H9 (cell line): ENCODE measurements around the gene FXN. TPM values are rescaled to one million over a fixed set of nuclear protein-coding genes. Genes with fewer than 3 reads are reported as not detected.

Experiments used
- DNase-seq: peaks from one replicate; pipeline ENCODE4 v3.0.0-alpha.2; 2017
- H2AFZ ChIP-seq: one replicate; pipeline ENCODE4 v1.6.1; 2013; ENCODE audit warnings: mild to moderate bottlenecking, low read length, control low read depth, moderate library complexity
- H2AK5ac ChIP-seq: 2 replicates; pipeline ENCODE4 v1.6.1; 2013; ENCODE audit warnings: low read length, control low read depth, mixed read lengths; ENCODE audit not compliant: insufficient read length
- H2BK120ac ChIP-seq: one replicate; pipeline ENCODE4 v1.6.1; 2013; ENCODE audit warnings: low read depth, mild to moderate bottlenecking, low read length, control low read depth, inconsistent platforms; ENCODE audit not compliant: poor library complexity, severe bottlenecking
- H2BK12ac ChIP-seq: 2 replicates; pipeline ENCODE4 v1.6.1; 2013; ENCODE audit warnings: low read length, control low read depth, mixed read lengths, low read depth; ENCODE audit not compliant: insufficient read length
- H2BK15ac ChIP-seq: 2 replicates; pipeline ENCODE4 v1.6.1; 2013; ENCODE audit warnings: low read depth, low read length, control low read depth
- H2BK20ac ChIP-seq: one replicate; pipeline ENCODE4 v1.6.1; 2013; ENCODE audit warnings: low read depth, mild to moderate bottlenecking, low read length, control low read depth, inconsistent platforms; ENCODE audit not compliant: poor library complexity, severe bottlenecking
- H2BK5ac ChIP-seq: 2 replicates; pipeline ENCODE4 v1.6.1; 2013; ENCODE audit warnings: low read length, control low read depth, mixed read lengths; ENCODE audit not compliant: insufficient read length
- H3K14ac ChIP-seq: 2 replicates; pipeline ENCODE4 v1.6.1; 2013; ENCODE audit warnings: low read length, control low read depth; ENCODE audit not compliant: insufficient read depth
- H3K18ac ChIP-seq: 2 replicates; pipeline ENCODE4 v1.6.1; 2013; ENCODE audit warnings: low read depth, mild to moderate bottlenecking, mixed read lengths, low read length, control low read depth; ENCODE audit not compliant: insufficient read length
- H3K23ac ChIP-seq: 2 replicates; pipeline ENCODE4 v1.6.1; 2013; ENCODE audit warnings: low read length, control low read depth, mixed read lengths, low read depth; ENCODE audit not compliant: insufficient read length
- H3K23me2 ChIP-seq: 2 replicates; pipeline ENCODE4 v1.6.1; 2013; ENCODE audit warnings: low read depth, mild to moderate bottlenecking, mixed read lengths, low read length, control low read depth; ENCODE audit not compliant: insufficient read length, poor library complexity, severe bottlenecking
- H3K27ac ChIP-seq: 2 replicates; pipeline ENCODE4 v1.5.1; 2013; ENCODE audit warnings: low read length, control low read depth, mixed read lengths, low read depth; ENCODE audit not compliant: insufficient read length
- H3K27me3 ChIP-seq: 2 replicates; pipeline ENCODE4 v1.6.1; 2013; ENCODE audit warnings: low read length, control low read depth, inconsistent platforms; ENCODE audit not compliant: insufficient read depth
- H3K4ac ChIP-seq: 2 replicates; pipeline ENCODE4 v1.6.1; 2013; ENCODE audit warnings: low read depth, mild to moderate bottlenecking, control low read depth, inconsistent platforms, low read length, moderate library complexity
- H3K4me1 ChIP-seq: 2 replicates; pipeline ENCODE4 v1.6.1; 2013; ENCODE audit warnings: low read length, control low read depth, inconsistent platforms; ENCODE audit not compliant: insufficient read depth
- H3K4me2 ChIP-seq: 2 replicates; pipeline ENCODE4 v1.6.1; 2013; ENCODE audit warnings: low read length, control low read depth, mixed read lengths; ENCODE audit not compliant: insufficient read length, insufficient read depth
- H3K56ac ChIP-seq: 2 replicates; pipeline ENCODE4 v1.6.1; 2013; ENCODE audit warnings: low read depth, mild to moderate bottlenecking, mixed read lengths, low read length, control low read depth; ENCODE audit not compliant: insufficient read length
- H3K79me1 ChIP-seq: 2 replicates; pipeline ENCODE4 v1.6.1; 2013; ENCODE audit warnings: low read depth, mild to moderate bottlenecking, moderate library complexity, low read length, control low read depth, inconsistent platforms; ENCODE audit not compliant: insufficient read depth, poor library complexity, severe bottlenecking
- H3K79me2 ChIP-seq: 2 replicates; pipeline ENCODE4 v1.6.1; 2013; ENCODE audit warnings: low read length, control low read depth, inconsistent platforms; ENCODE audit not compliant: insufficient read depth
- H3K9ac ChIP-seq: 2 replicates; pipeline ENCODE4 v1.6.1; 2013; ENCODE audit warnings: low read length, control low read depth, mixed read lengths; ENCODE audit not compliant: insufficient read length; ENCODE audit errors: extremely low read depth
- H3K9me3 ChIP-seq: one replicate; pipeline ENCODE4 v1.6.1; 2013; ENCODE audit warnings: low read depth, low read length, inconsistent platforms; ENCODE audit not compliant: control insufficient read depth
- H3T11ph ChIP-seq: one replicate; pipeline ENCODE4 v1.6.1; 2013; ENCODE audit warnings: mild to moderate bottlenecking, low read length, control low read depth, inconsistent platforms
- H4K20me1 ChIP-seq: one replicate; pipeline ENCODE4 v1.6.1; 2013; ENCODE audit not compliant: control insufficient read depth, insufficient read length, insufficient read depth
- H4K5ac ChIP-seq: 2 replicates; pipeline ENCODE4 v1.6.1; 2013; ENCODE audit warnings: low read depth, mild to moderate bottlenecking, mixed read lengths, low read length, control low read depth; ENCODE audit not compliant: insufficient read length
- H4K8ac ChIP-seq: replicated peaks from 2 replicates; pipeline ENCODE4 v1.6.1; 2013; ENCODE audit warnings: low read length, control low read depth, mixed read lengths, low read depth; ENCODE audit not compliant: insufficient read length
- H4K91ac ChIP-seq: 2 replicates; pipeline ENCODE4 v1.6.1; 2013; ENCODE audit warnings: low read depth, mild to moderate bottlenecking, moderate library complexity, mixed read lengths, low read length, control low read depth; ENCODE audit not compliant: insufficient read length
- H3K27ac Mint-ChIP-seq, 3 experiments: 2 replicates in 2 of 3; 3 replicates in 1 of 3; pipeline ENCODE4 v1.8.0; 2020 to 2021; ENCODE audit warnings: mixed read lengths in 3 of 3, mild to moderate bottlenecking in 1 of 3, moderate library complexity in 1 of 3
- H3K27me3 Mint-ChIP-seq: 2 replicates; pipeline ENCODE4 v1.8.0; 2021; ENCODE audit warnings: low read depth, mild to moderate bottlenecking, moderate library complexity, mixed read lengths
- H3K36me3 Mint-ChIP-seq, 3 experiments: 2 replicates in 2 of 3; 3 replicates in 1 of 3; pipeline ENCODE4 v1.8.0; 2020 to 2021; ENCODE audit warnings: low read depth in 3 of 3, mixed read lengths in 3 of 3; ENCODE audit not compliant: insufficient read depth in 1 of 3
- H3K4me1 Mint-ChIP-seq, 2 experiments: 2 replicates each; pipeline ENCODE4 v1.8.0; 2020; ENCODE audit warnings: mixed read lengths in 2 of 2
- H3K4me3 Mint-ChIP-seq, 2 experiments: 2 replicates in 1 of 2; 3 replicates in 1 of 2; pipeline ENCODE4 v1.8.0; 2020 to 2021; ENCODE audit warnings: mild to moderate bottlenecking in 2 of 2, mixed read lengths in 2 of 2, moderate library complexity in 1 of 2
- H3K9me3 Mint-ChIP-seq, 2 experiments: 2 replicates in 1 of 2; 3 replicates in 1 of 2; pipeline ENCODE4 v1.8.0; 2020; ENCODE audit warnings: mild to moderate bottlenecking in 2 of 2, mixed read lengths in 2 of 2, moderate library complexity in 1 of 2
- WGBS: extraction: QIAGEN DNeasy Blood & Tissue Kit; methylation state at CpG from one replicate; pipeline ENCODE4 v1.1.7; 2013; ENCODE audit warnings: missing lambda C conversion rate, low lambda C conversion rate, mixed read lengths; ENCODE audit not compliant: insufficient read length; ENCODE audit errors: extremely low coverage; 5-methylcytosine and 5-hydroxymethylcytosine counted together
- total RNA-seq: library from RNA; stranded (reverse); gene quantifications from 2 replicates; pipeline ENCODE4 v1.2.1, GENCODE V29; 2021
- TF ChIP-seq, protein P1 (sequence below): fragments of 200-600 bp; sonication (generic); conservative IDR thresholded peaks from 3 replicates; pipeline ENCODE4 v1.8.0; 2021; ENCODE audit warnings: antibody characterized with exemption, mild to moderate bottlenecking

FXN gene
- total RNA-seq, 1 experiment from 2014 or later: 34.4 TPM

DNA sequence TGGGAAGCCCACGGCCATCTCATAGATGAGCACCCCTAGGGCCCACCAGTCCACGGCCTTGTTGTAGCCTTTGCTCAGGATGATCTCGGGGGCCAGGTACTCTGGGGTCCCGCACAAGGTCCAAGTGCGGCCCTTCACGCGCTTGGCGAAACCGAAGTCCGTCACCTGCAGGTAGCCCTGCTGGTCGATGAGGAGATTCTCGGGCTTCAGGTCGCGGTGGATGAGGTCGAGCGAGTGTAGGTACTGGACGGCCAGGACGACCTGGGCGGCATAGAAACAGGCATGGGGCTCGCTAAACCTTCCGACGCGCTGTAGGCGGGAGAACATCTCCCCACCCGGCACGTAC lies 22.2 kb upstream of the FXN start:
- no peaks in the 10 kb centered on the region for H4K20me1 ChIP-seq
- no peak overlapping the region for H2BK5ac ChIP-seq
- no peak overlapping the region for H3K56ac ChIP-seq
- peaks cover 3% of the 10 kb centered on the region; the same call in 1 of the 2 replicates for H3K4me1 ChIP-seq
- H4K5ac ChIP-seq: no peak overlapping the region
- Mint-ChIP-seq H3K27me3 (no peaks in the 10 kb centered on the region; the same call in 1 of the 2 replicates), H3K36me3 (peaks cover 0 to 18% (median 3%) of the 10 kb centered on the region in 3 experiments; a peak in 3 of 7 replicates), H3K9me3 (peaks cover 3 to 13% of the 10 kb centered on the region in 2 experiments), H3K4me3 (no peak overlapping the region), H3K4me1 (peaks cover 18 to 36% of the 10 kb centered on the region in 2 experiments), H3K27ac (no peak overlapping the region)
- no peaks in the 10 kb centered on the region for H3K9me3 ChIP-seq
- no peak overlapping the region for H4K8ac ChIP-seq
- no peak overlapping the region for H3K9ac ChIP-seq
- no peak overlapping the region for H3K14ac ChIP-seq
- H2BK20ac ChIP-seq: no peak overlapping the region
- H3K23ac ChIP-seq: no peak overlapping the region
- no peaks in the 10 kb centered on the region for H3K79me2 ChIP-seq
- no CpG with 5 or more reads among the region's 26 CpGs for WGBS
- H3K79me1 ChIP-seq: no peaks in the 10 kb centered on the region
- no peak overlapping the region for H2AK5ac ChIP-seq
- no peaks in the 10 kb centered on the region for H3K23me2 ChIP-seq
- no peak overlapping the region for H3T11ph ChIP-seq
- H3K27me3 ChIP-seq: no peaks in the 10 kb centered on the region
- TF ChIP-seq, protein P1, sequence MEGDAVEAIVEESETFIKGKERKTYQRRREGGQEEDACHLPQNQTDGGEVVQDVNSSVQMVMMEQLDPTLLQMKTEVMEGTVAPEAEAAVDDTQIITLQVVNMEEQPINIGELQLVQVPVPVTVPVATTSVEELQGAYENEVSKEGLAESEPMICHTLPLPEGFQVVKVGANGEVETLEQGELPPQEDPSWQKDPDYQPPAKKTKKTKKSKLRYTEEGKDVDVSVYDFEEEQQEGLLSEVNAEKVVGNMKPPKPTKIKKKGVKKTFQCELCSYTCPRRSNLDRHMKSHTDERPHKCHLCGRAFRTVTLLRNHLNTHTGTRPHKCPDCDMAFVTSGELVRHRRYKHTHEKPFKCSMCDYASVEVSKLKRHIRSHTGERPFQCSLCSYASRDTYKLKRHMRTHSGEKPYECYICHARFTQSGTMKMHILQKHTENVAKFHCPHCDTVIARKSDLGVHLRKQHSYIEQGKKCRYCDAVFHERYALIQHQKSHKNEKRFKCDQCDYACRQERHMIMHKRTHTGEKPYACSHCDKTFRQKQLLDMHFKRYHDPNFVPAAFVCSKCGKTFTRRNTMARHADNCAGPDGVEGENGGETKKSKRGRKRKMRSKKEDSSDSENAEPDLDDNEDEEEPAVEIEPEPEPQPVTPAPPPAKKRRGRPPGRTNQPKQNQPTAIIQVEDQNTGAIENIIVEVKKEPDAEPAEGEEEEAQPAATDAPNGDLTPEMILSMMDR: no peak
- no peak overlapping the region for H2AFZ ChIP-seq
- H2BK15ac ChIP-seq: no peak overlapping the region
- no peak overlapping the region for H3K4me2 ChIP-seq
- H2BK12ac ChIP-seq: no peak overlapping the region
- no peak overlapping the region for H4K91ac ChIP-seq
- H3K27ac ChIP-seq: no peak overlapping the region
- H3K18ac ChIP-seq: no peak overlapping the region
- no peak for DNase-seq
- H2BK120ac ChIP-seq: no peak overlapping the region
- no peak overlapping the region for H3K4ac ChIP-seq
